Vagina (tissue), 2 donors: ENCODE results near the gene PTPRD.

Source experiments
- CTCF ChIP-seq, 3 experiments: fragments of 450-650 bp in 2 of 3; fragments of 200-600 bp in 1 of 3; sonication (generic) in 1 of 3; IDR thresholded peaks; one replicate each; pipeline ENCODE4 v1.5.1; 2017 to 2019; ENCODE audit warnings: antibody characterized with exemption in 3 of 3, mild to moderate bottlenecking in 2 of 3, moderate library complexity in 2 of 3
- POLR2A ChIP-seq, 2 donors: fragments of 450-650 bp; IDR thresholded peaks; one replicate each; pipeline ENCODE4 v1.6.1; 2017; ENCODE audit warnings: antibody characterized with exemption in 2 of 2, mild to moderate bottlenecking in 2 of 2, moderate library complexity in 2 of 2
- POLR2AphosphoS5 ChIP-seq, 2 donors: sonication (generic); formaldehyde crosslinking; IDR thresholded peaks; one replicate each; pipeline ENCODE4 v1.9.0; 2017; ENCODE audit warnings: antibody characterized with exemption in 2 of 2, mild to moderate bottlenecking in 2 of 2, low read depth in 1 of 2; ENCODE audit not compliant: insufficient read depth in 1 of 2

DNA sequence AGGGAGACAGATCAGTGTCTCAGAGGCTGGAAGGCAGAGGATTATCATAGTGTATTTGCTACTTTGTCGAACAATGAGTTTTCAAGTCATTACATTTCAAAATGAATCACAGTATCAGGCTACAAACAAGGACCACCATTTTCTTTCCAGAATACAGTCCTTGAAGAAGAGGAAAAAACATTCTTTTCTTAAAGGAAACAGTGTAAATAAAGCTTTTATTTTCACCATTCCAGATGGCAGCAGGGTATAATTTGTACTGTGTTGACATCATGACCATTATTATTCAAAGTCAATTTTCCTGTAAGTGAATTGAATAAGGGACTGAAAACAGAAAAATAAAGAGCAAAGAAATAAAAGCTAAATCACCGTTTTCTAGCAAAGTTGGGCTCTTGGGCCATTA lies 2076.0 kb downstream of the PTPRD start:
- TF ChIP-seq POLR2A (IDR thresholded peaks at IDR 0.05): no peak
- no peak for TF ChIP-seq CTCF (IDR thresholded peaks at IDR 0.05)
- no peak for TF ChIP-seq POLR2AphosphoS5 (IDR thresholded peaks at IDR 0.05; ENCODE audit: insufficient read depth in 1 of 2, low read depth in 1 of 2)
